COR-L47 (cell line): Measurements from ENCODE around the gene USP15.

Experiments used
- DNase-seq: peaks from one replicate; lab custom pipeline; 2025; lab: John Stamatoyannopoulos, UW

USP15 gene

GRCh38 chr12:62282057-62282774 lies 22.0 kb downstream of the USP15 start:
- no peak for DNase-seq

- DNase-seq, result no peak
Measured at GRCh38 chr12:62284749-62285148, 24.5 kb downstream of the USP15 start.

- no peak for DNase-seq
Measured at GRCh38 chr12:62285284-62285683, 25.1 kb downstream of the USP15 start.

DNA sequence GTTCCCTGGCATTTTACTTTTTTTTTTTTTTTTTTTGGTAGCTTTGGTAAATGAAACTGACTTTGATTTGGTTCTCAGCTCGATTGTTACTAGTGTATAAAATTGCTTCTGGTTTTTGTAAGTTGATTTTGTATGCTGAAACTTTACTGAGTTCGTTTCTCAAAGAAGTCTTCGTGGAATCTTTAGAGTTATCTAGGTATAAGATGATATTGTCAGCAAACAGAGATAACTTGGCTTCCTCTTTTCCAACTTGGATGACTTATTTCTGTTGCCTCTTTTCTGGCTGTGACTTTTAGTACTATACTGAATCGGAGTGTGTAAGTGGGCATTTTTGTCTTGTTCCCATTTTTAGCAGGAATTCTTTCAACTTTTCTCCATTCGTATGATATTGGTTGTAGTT lies 28.1 kb downstream of the USP15 start:
- DNase-seq, result no peak

- DNase-seq, result no peak
Measured at GRCh38 chr12:62290846-62291245, 30.6 kb downstream of the USP15 start.

DNA sequence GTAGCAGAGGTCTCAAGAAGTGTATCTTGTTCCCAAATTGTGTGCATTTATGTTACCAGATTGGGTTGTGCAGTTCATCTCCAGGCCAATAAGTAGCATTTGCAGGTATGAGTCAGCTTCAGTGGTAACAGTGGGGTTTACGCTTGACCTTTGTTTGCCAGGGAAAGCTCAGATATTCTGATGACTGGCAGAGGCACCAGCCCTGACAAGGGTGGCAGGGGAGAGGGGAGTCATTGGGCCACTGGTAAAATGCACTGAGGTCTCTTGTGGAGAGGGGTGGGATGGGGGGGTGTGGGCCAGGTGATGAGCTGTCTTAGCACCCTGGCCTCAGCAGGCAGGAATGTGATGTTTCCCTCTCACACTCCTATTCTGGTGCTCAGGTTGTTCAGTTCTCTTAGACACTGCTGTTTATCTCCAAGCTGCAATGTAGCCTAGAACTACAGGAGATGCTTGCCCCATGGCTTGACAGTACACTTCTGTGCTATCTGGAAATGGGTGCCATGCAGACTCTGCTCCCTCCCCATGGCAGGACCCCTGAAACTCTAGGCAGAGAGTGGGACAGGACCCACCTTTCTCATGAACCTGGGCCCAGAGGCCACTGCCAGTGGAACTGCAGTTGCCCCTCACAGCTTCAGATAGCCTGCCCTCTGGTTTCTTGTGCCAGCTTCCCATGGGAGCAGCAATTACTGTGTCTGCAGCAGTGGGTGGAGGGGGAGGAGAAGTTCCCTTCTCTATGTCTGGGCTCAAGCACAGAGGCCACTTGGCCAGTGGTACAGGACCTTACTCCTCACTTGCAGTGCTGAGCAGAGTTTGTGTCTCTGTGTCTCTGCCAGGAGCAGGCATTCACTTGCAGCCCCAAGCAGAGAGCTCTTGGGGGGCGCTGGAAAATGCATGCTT lies 31.9 kb downstream of the USP15 start:
- no peak for DNase-seq

DNA sequence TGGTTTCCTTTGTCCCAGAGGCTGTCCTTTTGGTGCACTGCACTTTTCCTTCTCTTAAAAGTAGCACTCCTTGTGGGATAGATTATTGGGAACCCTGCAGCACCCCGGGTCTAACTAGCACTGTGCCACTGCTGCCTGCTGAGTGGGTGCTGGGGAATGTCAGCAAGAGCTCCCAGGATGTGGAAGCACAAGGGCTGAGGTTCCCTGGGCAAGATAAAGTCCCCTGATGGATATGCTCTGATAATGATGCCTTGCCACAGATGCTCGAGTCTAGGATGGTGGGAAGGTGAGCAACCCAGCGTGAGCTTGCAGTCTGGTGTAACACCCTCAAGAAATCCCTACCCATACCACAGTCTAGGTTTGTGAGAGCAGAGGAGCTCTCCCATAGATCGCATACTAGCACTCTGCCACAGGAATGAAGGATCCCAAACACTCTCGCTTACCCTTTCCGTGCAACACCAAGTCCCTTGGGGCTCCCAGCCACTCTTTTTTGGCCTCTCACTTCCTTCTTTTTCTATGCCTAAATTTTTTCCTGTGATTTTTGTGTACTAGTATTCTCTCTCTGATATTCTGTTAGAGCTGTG lies 32.6 kb downstream of the USP15 start:
- DNase-seq, result no peak

- DNase-seq, result no peak
Measured at GRCh38 chr12:62294378-62294777, 34.2 kb downstream of the USP15 start.

DNA sequence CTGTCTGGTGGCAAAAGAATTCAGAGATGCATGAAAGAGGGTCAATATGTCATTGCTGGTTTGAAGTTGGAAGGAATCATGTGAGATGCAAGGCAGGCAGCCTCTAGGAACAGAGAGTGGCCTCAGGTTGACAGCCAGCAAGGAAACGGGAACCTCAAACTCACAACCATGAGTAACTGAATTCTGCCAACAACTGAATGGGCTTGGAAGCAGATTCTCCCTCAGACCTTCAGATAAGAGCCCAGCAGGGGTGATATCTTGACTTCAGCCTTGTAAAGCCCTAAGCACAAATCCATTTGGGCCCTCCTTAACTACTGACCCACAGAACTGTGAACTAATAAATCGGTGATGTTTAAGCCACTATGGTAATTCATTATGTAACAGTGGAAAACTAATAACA lies 35.8 kb downstream of the USP15 start:
- DNase-seq, result no peak

DNA sequence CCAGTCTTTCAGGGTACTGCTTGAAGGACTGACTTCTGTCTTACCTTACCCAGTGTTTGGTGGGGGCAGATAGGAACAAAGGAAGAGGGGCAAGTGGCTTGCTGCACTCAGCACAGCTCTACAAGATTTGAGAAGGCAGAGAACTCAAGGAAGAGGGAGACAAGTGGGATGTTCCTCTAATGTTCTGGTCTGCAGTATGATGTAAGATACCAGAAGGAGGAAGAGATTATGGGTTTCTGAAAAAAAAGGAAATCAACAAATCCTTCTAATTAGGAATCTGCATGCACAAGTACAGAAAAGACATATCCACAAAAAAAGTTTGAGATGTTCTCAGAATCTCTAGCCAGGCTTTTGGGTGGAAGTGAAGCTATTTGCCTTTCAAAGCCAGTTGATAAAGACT lies 37.1 kb downstream of the USP15 start:
- DNase-seq, result no peak

- DNase-seq, result no peak
Measured at GRCh38 chr12:62299617-62300016, 39.4 kb downstream of the USP15 start.

DNA sequence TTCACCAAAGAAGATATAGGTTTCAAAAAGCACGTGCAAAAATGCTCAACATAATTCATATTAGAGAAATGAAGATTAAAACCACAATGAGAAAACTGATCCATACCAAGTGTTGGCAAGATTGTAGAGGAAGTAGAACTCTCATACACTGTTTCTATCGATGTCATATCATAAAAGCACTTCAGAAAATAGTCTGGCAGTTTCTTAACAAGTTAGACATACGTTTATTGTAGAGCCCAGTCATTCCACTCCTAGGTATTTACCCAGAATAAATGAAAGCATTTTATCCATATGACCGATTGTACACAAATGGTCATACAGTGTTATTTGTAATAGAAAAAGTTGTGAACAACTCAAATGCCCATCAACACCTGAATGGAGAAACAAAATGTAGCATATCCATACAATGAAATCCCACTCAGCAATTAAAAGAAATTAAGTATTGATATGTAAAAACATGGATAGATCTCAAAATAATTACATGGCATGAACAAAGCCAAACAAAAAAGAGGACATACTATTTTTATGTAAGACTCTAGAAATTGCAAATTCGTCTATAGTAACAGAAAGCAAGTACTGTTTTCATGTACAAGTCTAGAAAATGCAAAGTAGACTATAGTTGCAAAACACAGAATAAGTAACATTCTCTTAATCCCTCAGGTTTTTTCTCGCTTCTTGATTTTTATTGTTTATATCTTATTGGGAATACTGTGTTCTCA lies 41.0 kb downstream of the USP15 start:
- DNase-seq, result no peak

- no peak for DNase-seq
Measured at GRCh38 chr12:62301799-62302133, 41.6 kb downstream of the USP15 start.

- no peak for DNase-seq
Measured at GRCh38 chr12:62304560-62304959, 44.4 kb downstream of the USP15 start.

- DNase-seq, result no peak
Measured at GRCh38 chr12:62305778-62306177, 45.6 kb downstream of the USP15 start.

DNA sequence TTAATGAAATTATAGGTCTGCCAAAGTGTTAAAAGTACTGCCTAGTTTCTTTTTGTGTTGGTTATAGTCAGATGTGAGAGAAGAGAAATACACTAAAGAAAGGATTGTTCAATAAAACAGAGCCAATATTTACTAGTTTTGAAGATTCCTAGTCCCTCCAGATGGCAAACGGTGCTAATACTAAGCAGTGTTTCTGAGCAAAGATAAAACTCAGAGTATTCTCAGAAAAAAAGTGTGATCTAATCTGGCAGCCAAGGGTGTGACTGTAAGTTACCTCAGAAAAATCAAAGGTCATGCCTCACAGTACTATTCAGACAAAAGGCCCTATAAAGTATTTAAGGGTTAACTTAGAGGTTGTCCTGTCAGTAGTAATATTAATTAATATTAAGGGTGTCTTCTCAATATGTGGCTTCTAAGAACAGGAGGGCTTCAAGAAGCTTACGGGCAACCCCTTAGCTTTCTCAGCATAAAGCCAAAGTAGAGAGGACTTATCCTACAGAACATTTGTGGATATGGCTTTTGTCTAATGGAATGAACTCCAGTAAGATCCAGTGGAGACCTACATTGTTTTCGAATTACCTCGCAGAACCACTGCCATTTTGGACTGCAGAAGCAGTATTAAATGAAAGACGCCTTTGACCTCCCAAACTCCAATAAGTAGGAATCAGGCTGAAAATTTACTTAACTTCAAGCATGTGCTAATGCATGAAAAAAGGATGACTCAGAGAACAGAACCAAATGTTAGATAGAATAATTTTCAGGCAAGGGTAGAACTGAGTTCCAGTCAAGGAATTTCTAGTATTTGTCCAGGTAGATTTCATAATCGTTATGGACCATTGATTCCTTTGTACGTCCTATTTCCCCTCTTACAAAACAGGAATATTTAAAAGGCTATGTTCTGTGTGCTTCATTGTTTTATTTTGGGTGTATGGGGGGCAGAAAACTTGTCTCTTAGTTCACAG lies 46.6 kb downstream of the USP15 start:
- no peak for DNase-seq

DNA sequence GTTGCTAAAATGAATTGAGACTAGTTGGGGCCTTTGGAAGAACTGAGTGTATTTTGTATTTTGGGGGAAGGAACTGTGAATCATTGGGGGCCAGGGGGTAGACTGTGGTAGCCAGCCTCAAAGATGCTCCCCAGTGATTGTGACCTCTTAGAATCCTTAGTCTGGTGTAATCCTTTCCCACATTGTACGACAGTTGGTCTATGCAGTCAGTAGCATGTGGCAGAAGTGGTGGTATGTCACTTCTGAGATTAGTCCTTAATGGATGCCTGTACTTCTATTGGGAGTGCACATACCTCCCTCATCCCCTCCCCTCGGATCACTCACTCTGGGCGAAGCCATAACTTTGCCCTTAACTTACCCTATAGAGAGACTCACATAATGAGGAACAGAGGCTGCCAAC lies 48.0 kb downstream of the USP15 start:
- no peak for DNase-seq

DNA sequence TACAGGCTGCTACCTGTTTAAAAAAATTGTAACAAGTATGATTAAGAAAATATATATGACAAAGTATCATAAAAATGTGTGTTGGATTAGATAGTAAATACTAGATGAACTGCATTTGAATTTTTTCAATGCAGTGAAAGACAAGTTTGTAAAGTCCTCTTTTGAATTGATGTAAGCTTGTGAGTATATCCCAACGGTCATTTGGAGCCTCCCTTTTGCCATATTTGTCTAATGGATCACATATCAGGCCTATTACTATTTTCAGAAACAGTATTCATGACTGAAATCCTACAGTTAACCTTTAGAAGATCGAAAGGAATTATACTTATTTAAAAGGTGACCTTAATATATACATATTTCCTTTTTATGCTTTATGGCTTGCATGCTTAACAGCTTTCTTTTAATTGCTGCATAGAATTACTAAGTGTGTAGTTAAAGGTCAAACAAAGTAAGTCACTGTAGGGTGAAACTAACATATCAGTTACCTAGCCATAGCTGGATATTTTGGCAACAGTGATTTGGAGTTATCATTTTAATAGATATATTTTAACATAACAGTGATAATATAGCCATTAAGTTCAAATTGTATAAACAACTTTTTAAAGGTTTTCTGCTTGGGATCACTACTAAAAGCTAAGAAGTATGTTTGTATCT lies 53.6 kb downstream of the USP15 start:
- no peak for DNase-seq

DNA sequence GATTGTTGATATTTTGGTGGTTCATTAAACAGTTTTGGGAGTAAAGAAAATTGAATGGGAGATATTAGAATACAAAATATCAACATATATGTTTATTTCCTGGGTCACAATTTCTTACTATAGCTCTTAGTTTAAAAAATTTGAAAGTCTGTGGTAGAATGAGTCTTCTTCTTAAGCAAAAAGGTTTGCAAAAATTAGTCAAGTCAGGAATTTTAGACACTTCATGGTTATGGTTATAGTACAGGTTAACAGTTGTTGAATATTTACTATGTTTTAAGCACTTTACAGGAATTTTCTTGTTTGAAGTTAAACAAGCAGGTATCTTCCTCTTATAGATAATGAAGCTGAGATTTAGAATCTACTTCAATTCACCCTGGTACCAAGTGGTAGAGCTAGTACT lies 56.8 kb downstream of the USP15 start:
- no peak for DNase-seq

- no peak for DNase-seq
Measured at GRCh38 chr12:62319058-62319457, 58.9 kb downstream of the USP15 start.

DNA sequence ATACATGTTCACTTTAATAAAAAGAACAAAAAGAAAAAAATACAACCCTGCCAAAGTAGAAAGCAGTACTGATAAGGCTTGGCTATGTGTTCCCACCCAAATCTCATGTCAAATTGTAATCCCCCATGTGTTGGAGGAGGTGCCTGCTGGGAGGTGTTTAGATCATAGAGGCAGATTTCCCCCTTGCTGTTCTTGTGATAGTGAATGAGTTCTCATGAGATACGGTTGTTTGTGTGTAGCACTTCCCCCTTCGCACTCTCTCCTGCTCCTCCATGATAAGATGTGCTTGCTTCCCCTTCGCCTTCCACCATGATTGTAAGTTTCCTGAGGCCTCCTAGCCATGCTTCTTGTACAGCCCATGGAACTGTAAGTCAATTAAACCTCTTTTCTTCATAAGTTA lies 59.9 kb downstream of the USP15 start:
- DNase-seq, result no peak
